ENCODE results near the gene GASK1A.

DNA sequence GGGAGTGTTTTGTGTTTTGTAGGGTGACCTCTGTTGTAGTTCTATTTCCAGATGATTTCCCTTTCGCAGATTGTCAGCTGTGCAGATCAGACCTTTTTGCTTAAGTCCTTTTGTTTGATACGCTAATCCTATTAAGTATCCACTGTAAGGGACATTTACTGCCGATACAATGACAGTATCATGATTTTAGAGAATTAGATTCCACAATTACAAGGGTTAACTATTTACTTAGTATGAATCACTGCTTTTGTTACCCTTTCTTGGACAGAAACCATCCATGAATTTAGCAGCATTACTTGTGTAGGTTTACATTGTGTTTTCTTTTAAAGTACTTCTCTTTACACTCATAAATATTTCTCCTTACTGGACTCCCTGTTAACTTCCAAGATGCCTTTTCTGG lies 41.8 kb upstream of the GASK1A start:
- no peak for TF ChIP-seq POLR2A (IDR thresholded peaks at IDR 0.05; ENCODE audit: low read length)
- TF ChIP-seq GATA1 (IDR thresholded peaks at IDR 0.05; ENCODE audit: low read depth, low read length) = no peak
